Activated CD8-positive, alpha-beta memory T cell treated with anti-CD3 and anti-CD28 coated beads for 4 hours (primary cell): ENCODE results near the gene P2RX5.
"Not testable (repeated sequence)": the region's sequence is repeated elsewhere in the genome, so short reads cannot be mapped to it uniquely, and the experiment has no call there.

Experiments used
- DNase-seq, 2 donors: peaks; one replicate each; pipeline ENCODE4 v3.0.0-alpha.2; 2020; ENCODE audit warnings: low read depth in 2 of 2

The P2RX5 gene

GRCh38 chr17:3695723-3696411 is at the start of gene P2RX5:
TSS of gene P2RX5 (minus strand) at chr17:3696155. CDS start at chr17:3696005, 150 bp downstream.
- no peak for DNase-seq

DNA sequence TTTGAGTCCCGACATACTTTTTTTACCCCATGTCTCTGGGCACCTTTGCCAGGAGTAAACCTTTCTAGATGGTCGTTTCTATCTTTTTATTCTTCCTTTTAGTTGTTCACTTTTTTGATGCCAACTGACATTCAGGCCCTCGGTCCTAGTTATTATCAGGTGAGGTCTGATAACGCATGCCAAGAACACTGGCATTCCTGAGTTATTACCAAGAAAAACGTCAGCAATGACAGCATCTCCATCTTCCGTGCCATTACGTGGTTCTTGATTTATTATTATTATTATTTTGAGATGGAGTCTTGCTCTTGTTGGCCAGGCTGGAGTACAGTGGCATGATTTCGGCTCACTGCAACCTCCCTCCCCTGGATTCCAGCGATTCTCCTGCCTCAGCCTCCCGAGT is 49.1 kb upstream of the P2RX5 start:
- no peak for DNase-seq

DNA sequence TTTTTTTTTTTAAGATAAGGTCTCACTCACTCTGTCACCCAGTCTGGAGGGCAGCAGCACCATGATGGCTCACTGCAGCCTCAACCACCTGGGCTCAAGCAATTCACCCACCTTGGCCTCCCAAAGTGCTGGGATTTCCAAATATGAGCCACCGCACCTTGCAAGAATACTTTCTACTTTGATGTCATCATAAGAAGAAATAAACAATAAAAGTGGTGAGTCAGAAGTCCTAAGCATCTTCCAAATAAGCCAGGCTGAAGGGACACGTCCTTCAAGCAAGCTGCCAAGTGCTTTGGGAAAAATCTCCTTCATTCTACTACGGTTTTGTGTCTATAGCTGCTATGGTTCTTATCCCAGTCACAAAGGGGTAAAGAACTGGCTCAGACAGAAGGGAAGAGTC is 48.1 kb upstream of the P2RX5 start:
- DNase-seq, result no peak

DNA sequence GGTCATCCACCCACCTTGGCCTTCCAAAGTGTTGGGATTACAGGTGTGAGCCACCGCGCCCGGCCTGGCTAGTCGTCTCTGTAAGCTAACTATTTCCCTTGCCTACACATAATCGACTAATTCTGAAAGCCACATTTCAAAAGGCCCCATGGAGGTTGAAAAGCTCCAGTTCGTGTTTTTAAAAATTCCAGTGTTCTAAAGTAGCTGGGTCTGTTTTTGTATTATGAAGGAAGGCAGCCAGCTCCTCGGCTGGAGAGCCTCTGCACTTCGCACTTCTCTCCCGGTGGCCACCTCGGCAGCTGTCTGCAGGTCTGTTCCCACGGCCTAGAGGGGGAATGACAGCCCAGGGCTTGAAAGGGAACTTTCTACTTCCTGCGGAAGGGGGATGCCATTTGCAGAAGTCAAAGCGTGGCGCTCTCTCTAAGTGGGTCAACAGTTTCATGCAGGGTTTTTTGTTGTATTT is 44.7 kb upstream of the P2RX5 start:
- no peak for DNase-seq

- no peak for DNase-seq
Measured at GRCh38 chr17:3739422-3740124, 43.6 kb upstream of the P2RX5 start.

DNA sequence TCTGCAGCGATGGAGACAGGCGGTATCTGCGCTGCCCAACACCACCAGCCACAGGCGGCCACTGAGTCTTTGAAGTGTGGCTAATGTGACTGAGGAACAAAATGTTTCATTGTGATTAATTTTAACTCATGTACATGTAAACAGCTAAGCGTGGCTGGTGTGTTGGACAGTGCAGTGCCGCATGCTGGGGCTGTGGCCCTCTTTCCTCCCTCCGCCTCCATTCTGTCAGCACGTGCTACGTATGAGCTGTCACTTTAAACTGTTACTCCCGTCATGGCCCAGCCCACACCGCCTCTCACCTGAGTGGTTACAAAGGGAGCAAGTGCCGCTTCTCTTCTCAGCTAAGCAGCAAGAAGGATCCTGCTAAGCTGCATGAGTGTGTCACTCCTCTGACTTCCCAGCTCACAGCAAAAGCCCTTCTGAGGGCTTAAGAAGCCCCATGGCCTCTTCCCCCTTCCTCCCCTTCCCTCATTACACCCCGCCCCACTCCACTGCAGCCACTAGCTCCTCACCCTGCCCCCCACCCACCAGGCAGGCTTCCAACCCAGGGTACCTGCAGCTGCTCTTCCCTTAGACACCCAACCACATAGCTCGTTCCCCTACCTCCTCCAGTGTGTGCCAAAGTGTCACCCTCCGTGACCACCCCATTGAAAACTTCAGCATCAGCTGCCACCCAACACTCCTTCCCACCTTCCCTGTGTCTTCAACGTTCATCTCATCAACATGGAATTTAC is 42.8 kb upstream of the P2RX5 start:
- DNase-seq, result peak; percentile 62 to 70

- DNase-seq, result no peak
Measured at GRCh38 chr17:3735515-3735914, 39.6 kb upstream of the P2RX5 start.

- DNase-seq, result not testable (repeated sequence)
Measured at GRCh38 chr17:3734911-3735276, 38.9 kb upstream of the P2RX5 start.

DNA sequence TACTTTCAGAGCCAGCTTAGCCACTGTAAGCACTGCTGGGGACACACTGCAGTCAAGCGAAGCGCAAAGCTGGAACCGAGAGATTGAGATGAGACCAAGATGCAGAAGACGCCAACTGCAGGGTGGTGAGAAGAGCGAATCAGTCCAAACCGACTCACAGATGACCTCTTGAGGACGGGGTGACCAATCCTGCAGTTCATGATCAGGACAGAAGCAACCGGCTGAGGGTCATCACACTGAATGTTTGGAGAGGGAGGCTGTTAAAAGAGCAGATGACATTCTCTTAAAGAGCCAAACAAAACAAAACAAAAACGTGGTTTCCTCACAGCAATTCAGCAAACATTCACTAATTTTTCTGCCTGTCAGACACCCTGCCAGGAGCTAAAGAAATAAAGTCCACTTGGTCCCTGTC is 36.3 kb upstream of the P2RX5 start:
- DNase-seq, result no peak

- DNase-seq, result no peak
Measured at GRCh38 chr17:3730881-3731429, 35.0 kb upstream of the P2RX5 start.

DNA sequence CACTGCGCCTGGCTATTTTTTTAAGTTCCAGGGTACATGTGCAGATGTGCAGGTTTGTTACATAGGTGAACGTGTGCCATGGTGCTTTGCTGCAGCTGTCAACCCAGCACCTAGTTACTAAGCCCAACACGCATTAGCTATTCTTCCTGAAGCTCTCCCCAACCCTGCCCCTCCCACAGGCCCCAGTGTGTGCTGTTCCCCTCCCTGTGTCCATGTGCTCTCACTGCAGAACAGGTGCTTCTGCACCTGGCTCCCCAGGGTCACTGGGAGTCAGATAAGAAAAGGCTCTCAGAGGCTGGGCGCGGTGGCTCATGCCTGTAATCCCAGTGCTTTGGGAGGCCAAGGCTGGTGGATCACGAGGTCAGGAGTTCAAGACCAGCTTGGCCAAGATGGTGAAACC is 33.9 kb upstream of the P2RX5 start:
- no peak for DNase-seq

DNA sequence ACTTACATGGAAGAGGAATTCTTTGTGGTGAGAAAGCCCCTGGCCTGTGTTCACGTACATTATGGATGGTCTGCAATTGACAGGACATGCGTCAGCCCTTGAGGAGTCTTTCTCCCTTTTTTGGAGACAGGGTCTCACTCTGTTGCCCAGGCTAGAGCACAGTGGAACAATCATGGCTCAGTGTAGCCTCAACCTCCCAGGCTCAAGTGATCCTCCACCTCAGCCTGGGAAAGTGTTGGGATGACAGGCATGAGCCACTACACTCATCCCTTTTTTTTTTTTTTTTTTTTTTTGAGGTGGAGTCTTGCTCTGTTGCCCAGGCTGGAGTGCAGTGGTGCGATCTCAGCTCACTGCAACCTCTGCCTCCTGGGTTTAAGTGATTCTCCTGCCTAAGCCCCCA is 32.1 kb upstream of the P2RX5 start:
- not testable (repeated sequence) for DNase-seq

DNA sequence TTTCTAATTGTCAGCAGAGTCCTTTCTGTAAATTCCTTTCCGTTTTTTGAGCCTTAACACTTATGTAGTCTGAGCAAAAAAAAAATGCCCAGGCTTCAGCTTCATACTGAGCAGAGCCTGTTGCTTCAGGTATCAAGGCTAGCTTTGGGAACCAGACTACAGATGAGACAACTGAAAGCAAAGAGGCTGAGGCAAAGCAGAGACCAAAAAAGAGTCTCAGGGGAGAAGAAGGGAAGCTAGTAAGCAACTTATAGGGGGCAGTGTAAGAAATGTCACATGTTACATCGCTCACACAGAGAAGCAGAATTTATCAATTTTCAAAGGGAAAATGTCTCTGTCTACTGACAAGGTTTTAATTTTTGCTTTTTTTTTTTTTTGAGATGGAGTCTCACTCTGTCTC is 31.1 kb upstream of the P2RX5 start:
- no peak for DNase-seq

- DNase-seq, result no peak
Measured at GRCh38 chr17:3724378-3725077, 28.6 kb upstream of the P2RX5 start.

GRCh38 chr17:3723556-3724377 is 27.8 kb upstream of the P2RX5 start, which contains the start of gene HASPIN:
TSS of gene HASPIN (plus strand) at chr17:3723903. CDS start at chr17:3723936, 33 bp downstream.
- peak; percentile 81 to 82 for DNase-seq

- no peak for DNase-seq
Measured at GRCh38 chr17:3723188-3723555, 27.2 kb upstream of the P2RX5 start.

DNA sequence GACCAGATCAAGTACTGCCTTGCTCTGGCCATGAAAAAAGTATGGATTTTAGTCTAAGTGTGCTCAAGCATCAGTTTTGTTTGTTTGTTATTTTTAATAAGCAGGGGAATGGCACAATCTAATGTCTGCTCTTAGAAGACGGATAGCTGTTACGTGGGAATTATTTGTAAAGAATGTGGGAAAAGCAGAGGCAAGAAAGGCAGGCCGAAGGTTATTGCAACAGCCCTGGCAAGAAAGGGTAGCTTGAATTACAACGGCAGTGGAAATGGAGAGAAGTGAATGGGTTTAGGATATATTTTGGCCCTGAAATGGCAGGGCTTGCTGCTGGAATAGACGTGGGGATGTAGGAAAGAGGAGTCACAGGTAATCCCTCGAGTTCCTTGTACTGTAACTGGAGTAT is 26.8 kb upstream of the P2RX5 start:
- no peak for DNase-seq

GRCh38 chr17:3719265-3719664 is 23.3 kb upstream of the P2RX5 start:
- DNase-seq, result no peak

DNA sequence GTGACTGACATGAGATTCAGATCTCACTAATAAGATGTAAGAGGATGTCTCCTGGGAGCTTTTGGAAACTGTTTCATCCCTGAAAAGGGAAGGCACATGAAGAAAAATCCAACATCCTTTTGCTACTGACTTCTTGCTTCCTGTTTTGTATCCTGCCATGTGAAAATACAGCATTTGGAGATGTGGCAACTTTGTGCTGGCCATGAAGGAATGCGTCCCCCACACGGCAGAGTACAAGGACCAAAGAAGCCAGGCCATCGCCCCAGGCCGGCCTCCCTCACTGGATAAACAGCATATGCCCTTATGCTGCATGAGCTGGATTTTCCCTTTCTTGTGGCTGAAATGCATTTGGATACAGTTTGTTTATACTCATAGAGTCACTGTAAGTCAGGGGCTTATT is 22.2 kb upstream of the P2RX5 start:
- no peak for DNase-seq

DNA sequence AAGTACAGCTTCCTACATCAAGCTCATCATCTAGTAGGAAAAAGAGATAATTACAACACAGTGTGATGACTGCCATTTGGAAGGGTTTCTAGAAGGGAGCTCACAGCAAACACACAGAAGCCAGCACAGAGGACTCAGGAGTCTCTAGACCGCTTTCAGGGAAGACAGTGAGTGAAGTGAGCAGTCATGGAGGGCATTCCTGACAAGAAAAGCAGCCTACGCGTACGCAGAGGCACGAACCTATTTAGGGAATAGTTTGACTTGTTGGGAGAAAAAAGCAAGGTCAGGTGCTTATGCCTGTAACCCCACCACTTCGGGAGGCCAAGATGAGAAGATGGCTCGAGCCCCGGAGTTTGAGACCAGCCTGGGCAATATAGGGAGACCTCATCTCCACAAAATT is 19.3 kb upstream of the P2RX5 start:
- no peak for DNase-seq
